ENCODE data around the gene RPL38.

The RPL38 gene

GRCh38 chr17:74211141-74211911 lies 7.8 kb downstream of the RPL38 start:
- no peak for DNase-seq (ENCODE audit: low read depth in 2 of 2)

- no peak for DNase-seq (ENCODE audit: low read depth in 2 of 2)
These were observed 8.4 kb downstream of the RPL38 start for GRCh38 chr17:74211912-74212208.

- DNase-seq (ENCODE audit: low read depth in 2 of 2) = no peak
These were observed 8.9 kb downstream of the RPL38 start for GRCh38 chr17:74212209-74212912.

- DNase-seq (ENCODE audit: low read depth in 2 of 2) = peak; percentile 37 to 67
These were observed 9.7 kb downstream of the RPL38 start, which contains the start of gene TTYH2 for GRCh38 chr17:74212913-74213791. Gene TTYH2 (plus strand): TSS chr17:74213571. CDS start chr17:74213588, 17 bp downstream.

GRCh38 chr17:74213861-74214391 lies 10.4 kb downstream of the RPL38 start:
- DNase-seq (ENCODE audit: low read depth in 2 of 2) = no peak

GRCh38 chr17:74214484-74215341 lies 11.2 kb downstream of the RPL38 start:
- DNase-seq (ENCODE audit: low read depth in 2 of 2) = no peak

- no peak for DNase-seq (ENCODE audit: low read depth in 2 of 2)
These were observed 11.9 kb downstream of the RPL38 start for GRCh38 chr17:74215342-74215727.

GRCh38 chr17:74216505-74216904 lies 13.0 kb downstream of the RPL38 start:
- no peak for DNase-seq (ENCODE audit: low read depth in 2 of 2)

GRCh38 chr17:74217037-74217730 lies 13.7 kb downstream of the RPL38 start:
- no peak for DNase-seq (ENCODE audit: low read depth in 2 of 2)

GRCh38 chr17:74217888-74218287 lies 14.4 kb downstream of the RPL38 start:
- no peak for DNase-seq (ENCODE audit: low read depth in 2 of 2)

GRCh38 chr17:74218436-74218835 lies 15.0 kb downstream of the RPL38 start:
- DNase-seq (ENCODE audit: low read depth in 2 of 2) = no peak

- no peak for DNase-seq (ENCODE audit: low read depth in 2 of 2)
These were observed 16.2 kb downstream of the RPL38 start for GRCh38 chr17:74219576-74220133.

GRCh38 chr17:74220219-74220618 lies 16.7 kb downstream of the RPL38 start:
- no peak for DNase-seq (ENCODE audit: low read depth in 2 of 2)

- DNase-seq (ENCODE audit: low read depth in 2 of 2) = no peak
These were observed 17.7 kb downstream of the RPL38 start for GRCh38 chr17:74220946-74221818.

GRCh38 chr17:74222399-74222798 lies 18.9 kb downstream of the RPL38 start:
- no peak for DNase-seq (ENCODE audit: low read depth in 2 of 2)

- no peak for DNase-seq (ENCODE audit: low read depth in 2 of 2)
These were observed 20.4 kb downstream of the RPL38 start for GRCh38 chr17:74223901-74224300.

- DNase-seq (ENCODE audit: low read depth in 2 of 2) = no peak
These were observed 21.7 kb downstream of the RPL38 start for GRCh38 chr17:74224959-74225725.

- DNase-seq (ENCODE audit: low read depth in 2 of 2) = no peak
These were observed 22.8 kb downstream of the RPL38 start for GRCh38 chr17:74226252-74226651.

Data from stimulated activated CD8-positive, alpha-beta memory T cell treated with anti-CD3 and anti-CD28 coated beads, Interleukin-7, amount 100 ng/mL, for 4 hours (primary cell).